Esophagus squamous epithelium (tissue), 5 donors: ENCODE measurements around the gene NAPB. TPM values are rescaled to one million over a fixed set of nuclear protein-coding genes. Genes with fewer than 3 reads are reported as not detected.

Source experiments
- DNase-seq: peaks from one replicate; lab custom pipeline; 2025; lab: John Stamatoyannopoulos, UW
- H3K27ac ChIP-seq, 4 donors: fragments of 200-600 bp; sonication (generic); one replicate each; pipeline ENCODE4 v1.5.1; 2016 to 2019; ENCODE audit warnings: mild to moderate bottlenecking in 1 of 4
- H3K27me3 ChIP-seq, 4 donors: fragments of 200-600 bp; sonication (generic); 1 replicate in 3 of 4; 2 replicates in 1 of 4; pipeline versions ENCODE4 v1.5.1 to v1.6.0; 2017 to 2021; ENCODE audit warnings: antibody characterized with exemption in 1 of 4
- H3K36me3 ChIP-seq, 3 donors: fragments of 200-600 bp; sonication (generic); one replicate each; pipeline ENCODE4 v1.5.1; 2016 to 2019
- H3K4me1 ChIP-seq, 3 donors: fragments of 200-600 bp; sonication (generic); one replicate each; pipeline ENCODE4 v1.5.1; 2017 to 2019
- H3K4me3 ChIP-seq, 4 donors: fragments of 200-600 bp; sonication (generic); 1 replicate in 3 of 4; 2 replicates in 1 of 4; pipeline ENCODE4 v1.5.1; 2016 to 2019; ENCODE audit warnings: mild to moderate bottlenecking in 2 of 4, moderate library complexity in 1 of 4
- H3K9me3 ChIP-seq, 3 donors: fragments of 200-600 bp; sonication (generic); one replicate each; pipeline ENCODE4 v1.5.1; 2016 to 2019
- POLR2A ChIP-seq, 4 donors: fragments of 450-650 bp; IDR thresholded peaks; one replicate each; pipeline ENCODE4 v1.6.1; 2017; ENCODE audit warnings: antibody characterized with exemption in 4 of 4, mild to moderate bottlenecking in 4 of 4, moderate library complexity in 3 of 4
- WGBS, 2 donors: methylation state at CpG; one replicate each; pipeline ENCODE4 v1.1.5; 2018; 5-methylcytosine and 5-hydroxymethylcytosine counted together
- intact Hi-C: fragments of 100-400 bp; cut with DNase I; formaldehyde crosslinking; loops from one replicate; pipeline ENCODE4 v1.15.0; 2022
- total RNA-seq, 4 donors: library from RNA; depleted of rRNA; stranded (reverse); fragments of >200 nt; gene quantifications; one replicate each; pipeline ENCODE4 v1.1.0, GENCODE V29; 2016
- TF ChIP-seq, protein P1 (sequence below), 6 experiments: fragments of 450-650 bp in 4 of 6; fragments of 200-600 bp in 2 of 6; sonication (generic) in 2 of 6; IDR thresholded peaks; one replicate each; pipeline ENCODE4 v1.5.1; 2016 to 2019; ENCODE audit warnings: antibody characterized with exemption in 6 of 6, mild to moderate bottlenecking in 4 of 6, moderate library complexity in 4 of 6
- donor health status: DM: yes; HTN: yes; CAD: no.

The NAPB gene
- total RNA-seq, 4 donors from 2014 or later, result 7.7 to 16.0 (median 8.7) TPM

DNA sequence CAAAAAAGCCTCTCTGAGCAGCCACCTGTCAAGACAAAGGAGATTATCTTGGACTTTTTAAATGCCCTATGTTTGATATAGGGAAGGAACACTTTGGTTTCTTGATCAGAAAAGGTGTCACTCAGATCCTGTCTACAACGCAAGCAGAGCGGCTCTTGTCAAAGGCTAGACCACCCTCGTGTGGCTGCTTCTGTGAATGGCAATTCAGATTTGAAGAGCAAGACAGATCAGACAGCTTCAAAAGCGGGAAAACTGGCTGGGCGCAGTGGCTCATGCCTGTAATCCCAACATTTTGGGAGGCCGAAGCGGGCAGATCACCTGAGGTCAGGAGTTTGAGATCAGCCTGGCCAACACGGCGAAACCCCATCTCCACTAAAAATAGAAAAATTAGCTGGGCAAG lies 80.8 kb downstream of the NAPB start:
- Histone ChIP-seq H3K9me3 (no peaks in the 10 kb centered on the region), H3K4me1 (peaks cover 0 to 8% (median 0%) of the 10 kb centered on the region in 3 donors), H3K36me3 (no peaks in the 10 kb centered on the region), H3K27me3 (peaks cover 0 to 10% (median 0%) of the 10 kb centered on the region in 4 donors), H3K27ac (no peak overlapping the region), H3K4me3 (no peak overlapping the region)
- 30 to 31% methylated on average over 6 to 9 of the region's 9 CpGs for WGBS, 2 donors
- DNase-seq, result no peak
- intact Hi-C loops, result loop anchor here (10.0 kb wide), 1 partner anchor 306 kb away; the partner anchor contains the start of gene SSTR4
- TF ChIP-seq, protein P1, sequence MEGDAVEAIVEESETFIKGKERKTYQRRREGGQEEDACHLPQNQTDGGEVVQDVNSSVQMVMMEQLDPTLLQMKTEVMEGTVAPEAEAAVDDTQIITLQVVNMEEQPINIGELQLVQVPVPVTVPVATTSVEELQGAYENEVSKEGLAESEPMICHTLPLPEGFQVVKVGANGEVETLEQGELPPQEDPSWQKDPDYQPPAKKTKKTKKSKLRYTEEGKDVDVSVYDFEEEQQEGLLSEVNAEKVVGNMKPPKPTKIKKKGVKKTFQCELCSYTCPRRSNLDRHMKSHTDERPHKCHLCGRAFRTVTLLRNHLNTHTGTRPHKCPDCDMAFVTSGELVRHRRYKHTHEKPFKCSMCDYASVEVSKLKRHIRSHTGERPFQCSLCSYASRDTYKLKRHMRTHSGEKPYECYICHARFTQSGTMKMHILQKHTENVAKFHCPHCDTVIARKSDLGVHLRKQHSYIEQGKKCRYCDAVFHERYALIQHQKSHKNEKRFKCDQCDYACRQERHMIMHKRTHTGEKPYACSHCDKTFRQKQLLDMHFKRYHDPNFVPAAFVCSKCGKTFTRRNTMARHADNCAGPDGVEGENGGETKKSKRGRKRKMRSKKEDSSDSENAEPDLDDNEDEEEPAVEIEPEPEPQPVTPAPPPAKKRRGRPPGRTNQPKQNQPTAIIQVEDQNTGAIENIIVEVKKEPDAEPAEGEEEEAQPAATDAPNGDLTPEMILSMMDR (IDR thresholded peaks at IDR 0.05), result peak; percentile 25 to 78 (median 64)
- TF ChIP-seq POLR2A (IDR thresholded peaks at IDR 0.05), result no peak

DNA sequence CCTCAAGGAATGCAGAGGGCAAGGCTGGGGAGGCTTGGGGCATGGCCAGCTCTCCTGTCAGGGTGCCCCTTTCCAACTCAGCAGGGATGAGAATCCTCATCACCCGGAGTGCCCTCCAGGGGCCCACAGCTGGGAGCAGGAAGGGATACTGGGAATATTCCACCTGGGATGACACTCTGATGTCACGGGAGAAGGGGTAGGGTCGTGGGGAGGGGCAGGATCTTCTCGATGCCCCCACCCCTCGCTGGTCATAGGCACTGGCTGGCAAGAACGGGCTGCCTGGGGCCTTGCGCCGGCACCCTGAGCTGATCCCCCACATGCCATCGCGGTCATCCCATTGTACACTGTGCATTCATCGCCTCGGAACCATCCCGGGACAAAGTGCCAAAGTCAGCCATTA lies 81.3 kb downstream of the NAPB start:
- Histone ChIP-seq H3K9me3 (no peaks in the 10 kb centered on the region), H3K4me1 (peaks cover 0 to 8% (median 0%) of the 10 kb centered on the region in 3 donors), H3K27me3 (peaks cover 0 to 10% (median 0%) of the 10 kb centered on the region in 4 donors), H3K27ac (no peak overlapping the region), H3K36me3 (no peaks in the 10 kb centered on the region), H3K4me3 (no peak overlapping the region)
- intact Hi-C loops, result loop anchor here (10.0 kb wide), 2 partner anchors 305 to 645 kb away; partner anchors contain the start of gene SSTR4
- DNase-seq, result no peak
- 72% methylated on average over 5 of the region's 13 CpGs; no CpG with 5 or more reads in 1 of the 2 donors for WGBS, 2 donors
- no peak for TF ChIP-seq POLR2A (IDR thresholded peaks at IDR 0.05)
- TF ChIP-seq, protein P1 (IDR thresholded peaks at IDR 0.05), result no peak

DNA sequence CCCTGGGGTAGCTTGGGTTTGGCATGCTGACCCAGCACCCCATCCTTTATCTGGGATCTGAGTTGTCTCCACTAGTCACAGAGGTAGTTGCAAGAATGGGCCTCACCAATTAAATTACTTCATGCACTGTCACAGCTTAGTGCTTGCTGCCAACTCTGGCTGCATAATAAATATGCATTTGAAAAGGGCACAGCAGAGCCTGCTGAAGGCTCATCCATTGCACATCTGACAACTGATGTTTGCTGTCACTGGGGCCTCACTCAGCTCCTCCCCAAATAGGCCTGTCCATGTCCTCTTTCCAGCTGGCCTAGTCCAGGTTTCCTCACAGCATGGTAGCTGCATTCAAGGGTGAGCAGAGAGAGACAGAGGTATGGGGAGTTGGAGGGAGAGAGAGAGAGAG lies 84.0 kb downstream of the NAPB start:
- H3K27me3 ChIP-seq, result peaks cover 0 to 10% (median 0%) of the 10 kb centered on the region in 4 donors
- DNase-seq, result no peak
- no peak for TF ChIP-seq POLR2A (IDR thresholded peaks at IDR 0.05)
- TF ChIP-seq, protein P1 (IDR thresholded peaks at IDR 0.05), result no peak
- H3K36me3 ChIP-seq, result no peaks in the 10 kb centered on the region
- peaks cover 0 to 11% (median 0%) of the 10 kb centered on the region in 3 donors for H3K4me1 ChIP-seq
- H3K9me3 ChIP-seq, result no peaks in the 10 kb centered on the region
- intact Hi-C loops, result loop anchor here (10.0 kb wide), 1 partner anchor 643 kb away; no protein-coding TSS in a partner anchor
- no peak overlapping the region for H3K4me3 ChIP-seq
- no peak overlapping the region for H3K27ac ChIP-seq

DNA sequence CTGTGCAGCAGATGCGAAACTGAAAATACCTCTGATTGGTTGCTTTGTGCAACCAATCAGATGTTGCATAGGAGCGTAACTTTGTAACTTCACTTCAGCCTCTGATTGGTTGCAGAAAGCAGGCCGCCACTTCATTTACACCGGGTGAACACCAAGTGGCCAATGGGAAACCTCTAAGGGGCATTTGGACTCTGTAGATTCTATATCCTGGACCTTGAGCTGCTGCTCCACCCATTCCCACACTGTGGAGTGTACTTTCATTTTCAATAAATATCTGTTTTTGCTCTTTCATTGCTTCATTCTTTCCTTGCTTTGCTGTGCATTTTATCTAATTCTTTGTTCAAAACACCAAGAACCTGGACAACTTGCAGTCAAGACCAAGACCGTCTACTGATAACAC lies 84.8 kb downstream of the NAPB start:
- no peak overlapping the region for H3K27ac ChIP-seq
- TF ChIP-seq, protein P1 (IDR thresholded peaks at IDR 0.05), result no peak
- TF ChIP-seq POLR2A (IDR thresholded peaks at IDR 0.05), result no peak
- no peak overlapping the region for H3K4me3 ChIP-seq
- peaks cover 0 to 20% (median 0%) of the 10 kb centered on the region in 3 donors for H3K4me1 ChIP-seq
- 91 to 93% methylated on average over 5 of the region's 5 CpGs for WGBS, 2 donors
- intact Hi-C loops, result loop anchor here (10.0 kb wide), 1 partner anchor 642 kb away; no protein-coding TSS in a partner anchor
- H3K27me3 ChIP-seq, result peaks cover 0 to 2% (median 0%) of the 10 kb centered on the region in 4 donors
- no peaks in the 10 kb centered on the region for H3K36me3 ChIP-seq
- DNase-seq, result no peak
- H3K9me3 ChIP-seq, result no peaks in the 10 kb centered on the region

DNA sequence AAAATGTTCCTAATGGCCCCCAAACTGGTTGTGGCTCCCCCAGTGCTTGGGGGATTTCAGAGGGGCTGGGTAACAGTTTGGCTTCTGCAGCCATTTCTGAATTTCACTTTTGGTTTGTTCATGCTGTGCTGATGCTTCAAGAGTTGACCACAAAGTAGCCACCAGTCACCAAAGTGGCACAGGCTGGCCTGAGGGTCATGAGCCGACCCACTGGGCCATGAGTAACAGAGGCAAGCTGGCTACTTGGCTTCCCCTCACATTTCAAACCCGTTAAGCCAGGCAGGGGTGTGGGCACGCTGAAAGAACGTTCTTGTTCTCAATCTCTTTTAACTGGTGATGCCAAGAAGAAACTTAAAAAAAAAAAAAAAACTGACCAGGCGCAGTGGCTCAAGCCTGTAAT lies 85.8 kb downstream of the NAPB start:
- intact Hi-C loops, result loop anchor here (10.0 kb wide), 1 partner anchor 641 kb away; no protein-coding TSS in a partner anchor
- Histone ChIP-seq H3K4me1 (peaks cover 0 to 19% (median 0%) of the 10 kb centered on the region in 3 donors), H3K9me3 (no peaks in the 10 kb centered on the region), H3K27me3 (no peaks in the 10 kb centered on the region), H3K27ac (no peak overlapping the region), H3K4me3 (no peak overlapping the region), H3K36me3 (no peaks in the 10 kb centered on the region)
- DNase-seq, result no peak
- 67 to 69% methylated on average over 3 to 5 of the region's 5 CpGs for WGBS, 2 donors
- no peak for TF ChIP-seq POLR2A (IDR thresholded peaks at IDR 0.05)
- TF ChIP-seq, protein P1 (IDR thresholded peaks at IDR 0.05), result no peak
